Loucy (cell line): ENCODE data around the gene DHDDS.
A peak's percentile ranks its signal among the peaks of the same experiment; 100 is the strongest.
"Not testable (repeated sequence)": the region's sequence is repeated elsewhere in the genome, so short reads cannot be mapped to it uniquely, and the experiment has no call there.

Experiments used
- H2AFZ ChIP-seq: fragments of 200-600 bp; sonication (generic); 2 replicates; pipeline ENCODE4 v1.6.0; 2016; ENCODE audit warnings: antibody characterized with exemption, mild to moderate bottlenecking, low read length, moderate library complexity
- H3F3A ChIP-seq: fragments of 200-600 bp; 2 replicates; pipeline ENCODE4 v1.6.0; 2016; ENCODE audit warnings: antibody characterized with exemption, low read depth, mild to moderate bottlenecking
- H3K27me3 ChIP-seq: fragments of 200-600 bp; sonication (generic); 2 replicates; pipeline ENCODE4 v1.6.1; 2014; ENCODE audit warnings: low read length, mild to moderate bottlenecking; ENCODE audit not compliant: insufficient read depth, poor library complexity, severe bottlenecking
- H3K36me3 ChIP-seq: fragments of 200-600 bp; sonication (generic); 2 replicates; pipeline ENCODE4 v1.6.1; 2016; ENCODE audit warnings: low read length; ENCODE audit not compliant: insufficient read depth
- H3K4me1 ChIP-seq: fragments of 200-600 bp; sonication (generic); 2 replicates; pipeline ENCODE4 v1.5.1; 2014; ENCODE audit warnings: low read length, mild to moderate bottlenecking; ENCODE audit not compliant: insufficient read depth, poor library complexity, severe bottlenecking
- H3K4me2 ChIP-seq: fragments of 200-600 bp; sonication (generic); 2 replicates; pipeline ENCODE4 v1.6.0; 2014; ENCODE audit warnings: antibody characterized with exemption, low read length, low read depth, mild to moderate bottlenecking; ENCODE audit not compliant: poor library complexity, severe bottlenecking
- H3K4me3 ChIP-seq: fragments of 200-600 bp; sonication (generic); 2 replicates; pipeline ENCODE4 v1.5.1; 2014; ENCODE audit warnings: low read length, mild to moderate bottlenecking, mixed read lengths; ENCODE audit not compliant: poor library complexity, severe bottlenecking
- H3K79me2 ChIP-seq: fragments of 200-600 bp; sonication (generic); 2 replicates; pipeline ENCODE4 v1.6.1; 2014; ENCODE audit warnings: low read length; ENCODE audit not compliant: insufficient read depth
- H3K9ac ChIP-seq: fragments of 200-600 bp; sonication (generic); 2 replicates; pipeline ENCODE4 v1.6.0; 2014; ENCODE audit warnings: mild to moderate bottlenecking, low read depth, low read length, moderate library complexity; ENCODE audit not compliant: poor library complexity, severe bottlenecking
- H3K9me2 ChIP-seq: fragments of 200-600 bp; sonication (generic); replicated peaks from 2 replicates; pipeline ENCODE4 v1.6.1; 2016; ENCODE audit warnings: low read depth, low read length, mixed read lengths
- H3K9me3 ChIP-seq: fragments of 200-600 bp; sonication (generic); 2 replicates; pipeline ENCODE4 v1.6.1; 2014; ENCODE audit warnings: mild to moderate bottlenecking, antibody characterized with exemption, low read length, low read depth; ENCODE audit not compliant: insufficient read depth
- H4K20me1 ChIP-seq: fragments of 200-600 bp; sonication (generic); 2 replicates; pipeline ENCODE4 v1.6.0; 2014; ENCODE audit warnings: antibody characterized with exemption, low read length, mild to moderate bottlenecking; ENCODE audit not compliant: insufficient read depth, poor library complexity, severe bottlenecking
- CTCF ChIP-seq: fragments of 200-600 bp; sonication (generic); conservative IDR thresholded peaks from 2 replicates; pipeline ENCODE4 v1.5.1; 2014; ENCODE audit warnings: mild to moderate bottlenecking, antibody characterized with exemption, low read length
- EZH2phosphoT487 ChIP-seq: fragments of 200-600 bp; IDR thresholded peaks from 2 replicates; pipeline ENCODE4 v1.6.1; 2018; ENCODE audit warnings: antibody characterized with exemption, mild to moderate bottlenecking, moderate library complexity, borderline replicate concordance

Gene DHDDS

DNA sequence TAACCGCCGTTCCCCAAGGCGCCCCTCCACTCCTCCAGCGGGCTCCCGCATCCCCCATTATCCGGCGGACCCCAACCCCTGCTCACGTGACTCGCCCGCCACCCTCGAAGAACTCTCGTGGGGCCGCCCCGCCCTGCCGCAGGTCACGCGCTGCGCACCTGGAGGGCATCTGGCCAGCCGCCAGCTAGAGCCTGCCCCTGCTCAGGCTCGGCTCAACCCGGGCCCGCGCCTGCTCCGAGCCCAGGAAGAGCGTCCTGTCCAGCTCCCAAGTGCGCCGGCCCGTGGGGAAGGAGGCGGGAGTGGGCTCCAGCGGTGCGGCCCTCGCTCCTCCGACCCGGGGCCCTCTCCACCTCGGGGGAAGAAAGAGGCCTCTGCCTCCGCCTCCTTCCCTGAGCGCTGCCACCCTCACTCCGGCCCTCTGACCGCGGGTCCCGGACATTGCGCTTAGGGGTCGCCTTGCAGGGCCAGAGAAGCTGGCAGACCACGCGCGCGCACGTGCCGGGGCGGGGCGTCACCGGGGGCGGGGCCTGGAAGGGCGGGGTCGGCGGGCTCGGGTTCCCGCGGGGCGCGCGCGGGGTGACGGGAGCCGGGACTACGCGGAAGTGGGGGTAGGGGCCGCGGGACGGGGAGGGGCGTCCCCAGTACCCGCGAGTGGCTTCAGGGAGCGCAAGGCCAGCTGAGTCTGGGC, 68.5 kb downstream of the DHDDS start:
- H3K79me2 ChIP-seq = peaks cover 11% of the 10 kb centered on the region; the same call in 1 of the 2 replicates

GRCh38 chr1:26510711-26511110, 78.6 kb downstream of the DHDDS start:
- H3F3A ChIP-seq, H2AFZ ChIP-seq, H3K9ac ChIP-seq, H3K4me1 ChIP-seq, H4K20me1 ChIP-seq, H3K4me2 ChIP-seq, H3K9me2 ChIP-seq, H3K4me3 ChIP-seq, H3K9me3 ChIP-seq, H3K36me3 ChIP-seq, H3K27me3 ChIP-seq, H3K79me2 ChIP-seq: not testable (repeated sequence)

More for the DNA sequence above, 68.5 kb downstream of the DHDDS start:
- H4K20me1 ChIP-seq = no peaks in the 10 kb centered on the region
- peak overlapping the region; percentile 98 for H2AFZ ChIP-seq
- H3K4me3 ChIP-seq = peak overlapping the region; percentile 97
- no peaks in the 10 kb centered on the region for H3K36me3 ChIP-seq
- peak overlapping the region; percentile 96 for H3K4me2 ChIP-seq
- peaks cover 16% of the 10 kb centered on the region for H3K4me1 ChIP-seq
- H3F3A ChIP-seq = no peaks in the 10 kb centered on the region
- no peaks in the 10 kb centered on the region for H3K27me3 ChIP-seq
- peak overlapping the region; percentile 96 for H3K9ac ChIP-seq
- TF ChIP-seq CTCF = no peak; the same call in 1 of the 2 replicates
- TF ChIP-seq EZH2phosphoT487 = no peak
- H3K9me2 ChIP-seq = no peaks in the 10 kb centered on the region
- H3K9me3 ChIP-seq = no peaks in the 10 kb centered on the region

- not testable (repeated sequence) for H3K9me2 ChIP-seq, H3K4me2 ChIP-seq, H3K27me3 ChIP-seq, H3K36me3 ChIP-seq, H4K20me1 ChIP-seq, H3K4me3 ChIP-seq, H3K9me3 ChIP-seq, H3F3A ChIP-seq, H3K79me2 ChIP-seq, H3K9ac ChIP-seq, H2AFZ ChIP-seq, H3K4me1 ChIP-seq
Measured at GRCh38 chr1:26515836-26516235, 83.7 kb downstream of the DHDDS start.

DNA sequence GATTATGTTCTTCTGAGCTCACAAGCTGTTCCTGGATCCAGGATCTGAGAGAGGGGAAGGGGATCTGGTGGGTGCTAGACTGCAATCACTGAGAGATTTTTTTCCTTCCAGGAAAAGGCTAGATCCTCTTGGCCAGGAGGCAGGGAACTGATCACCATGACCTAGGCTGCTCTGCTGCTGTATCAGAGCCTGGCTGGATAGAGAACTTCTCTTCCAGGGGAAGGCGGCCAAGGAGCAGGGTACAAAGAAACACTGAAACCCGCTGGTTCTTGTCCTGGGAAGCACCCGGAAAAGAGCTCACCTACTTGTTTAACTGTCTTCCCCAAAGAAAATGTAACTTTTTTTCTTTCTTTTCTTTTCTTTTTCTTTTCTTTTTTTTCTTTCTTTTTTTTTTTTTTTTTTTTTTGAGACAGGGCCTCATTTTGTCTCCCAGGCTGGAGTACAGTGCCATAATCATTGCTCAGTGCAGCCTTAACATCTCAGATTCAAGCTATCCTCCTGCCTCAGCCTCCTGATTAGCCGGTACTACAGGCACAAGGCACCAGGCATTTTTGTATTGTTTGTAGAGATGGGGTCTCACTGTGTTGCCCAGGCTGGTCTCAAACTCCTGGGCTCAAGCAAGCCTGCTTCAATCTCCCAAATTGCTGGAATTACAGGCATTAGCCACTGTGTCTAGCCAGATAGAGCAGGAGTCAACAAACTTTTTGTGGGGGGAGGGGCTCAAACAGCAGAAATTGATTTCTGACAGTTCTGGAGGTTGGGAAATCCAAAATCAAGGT, 85.1 kb downstream of the DHDDS start:
- Histone ChIP-seq H4K20me1 (no peaks in the 10 kb centered on the region), H3K4me1 (no peaks in the 10 kb centered on the region), H3K36me3 (no peaks in the 10 kb centered on the region), H2AFZ (peak overlapping the region; percentile 20; the same call in 1 of the 2 replicates), H3K9me3 (no peaks in the 10 kb centered on the region), H3K79me2 (no peaks in the 10 kb centered on the region), H3K27me3 (no peaks in the 10 kb centered on the region), H3K9ac (no peak overlapping the region), H3K4me3 (no peak overlapping the region), H3F3A (no peaks in the 10 kb centered on the region), H3K9me2 (no peaks in the 10 kb centered on the region), H3K4me2 (no peak overlapping the region)
- TF ChIP-seq EZH2phosphoT487 (no peak), CTCF (no peak)
